HL-60 (cell line): ENCODE data around the gene CD164L2.

Experiments
- DNase-seq, 2 experiments: peaks; one replicate each; pipeline ENCODE4 v3.0.0-alpha.2; 2010 to 2020; ENCODE audit warnings: low read depth in 1 of 2, low spot score in 1 of 2
- H3K27ac ChIP-seq: fragments of 250-450 bp; sonication (Bioruptor Pico); replicated peaks from 2 replicates; pipeline ENCODE4 v1.5.1; 2020; ENCODE audit warnings: mild to moderate bottlenecking, moderate library complexity
- H3K27me3 ChIP-seq: fragments of 250-450 bp; sonication (Bioruptor Pico); 2 replicates; pipeline ENCODE4 v1.5.1; 2021; ENCODE audit warnings: mild to moderate bottlenecking, moderate library complexity; ENCODE audit not compliant: insufficient read depth, poor library complexity, severe bottlenecking
- H3K4me3 ChIP-seq: replicated peaks from 2 replicates; pipeline ENCODE4 v1.5.1; 2011; ENCODE audit warnings: mild to moderate bottlenecking, control low read depth, low read length; ENCODE audit not compliant: insufficient read depth
- GABPA ChIP-seq: IDR thresholded peaks from 2 replicates; pipeline ENCODE4 v1.6.1; 2012; ENCODE audit warnings: low read depth
- POLR2AphosphoS5 ChIP-seq: IDR thresholded peaks from 2 replicates; pipeline ENCODE4 v1.6.1; 2012; ENCODE audit warnings: low read depth
- SPI1 ChIP-seq: IDR thresholded peaks from 2 replicates; pipeline ENCODE4 v1.6.1; 2012; ENCODE audit warnings: low read depth, mild to moderate bottlenecking, borderline replicate concordance
- TF ChIP-seq, protein P1 (sequence below): IDR thresholded peaks from 2 replicates; pipeline ENCODE4 v1.6.1; 2012; ENCODE audit warnings: low read depth; ENCODE audit not compliant: insufficient replicate concordance
- TF ChIP-seq, protein P2 (sequence below): IDR thresholded peaks from one replicate; pipeline ENCODE4 v1.5.1; 2011; ENCODE audit warnings: low read length, control low read depth, inconsistent platforms; ENCODE audit not compliant: insufficient read depth

CD164L2 gene

DNA sequence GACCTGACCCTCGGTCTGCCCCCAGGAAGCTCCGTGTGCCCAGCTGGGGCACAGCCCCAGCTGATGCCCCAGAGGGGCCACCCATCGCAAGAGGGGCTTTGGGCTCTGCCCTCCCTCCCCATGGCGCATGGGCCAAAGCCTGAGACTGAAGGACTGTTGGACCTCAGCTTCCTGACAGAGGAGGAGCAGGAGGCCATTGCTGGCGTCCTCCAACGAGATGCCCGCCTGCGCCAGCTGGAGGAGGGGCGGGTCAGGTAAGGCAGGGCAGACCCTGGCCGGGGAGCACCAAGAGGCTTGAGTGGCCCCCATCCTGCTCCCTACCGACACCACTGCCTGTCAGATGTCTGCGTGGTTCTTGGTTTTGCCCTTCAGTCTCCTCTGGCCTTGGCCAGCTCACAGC is 37.9 kb downstream of the CD164L2 start:
- H3K27ac ChIP-seq: no peak overlapping the region
- no peaks in the 10 kb centered on the region for H3K27me3 ChIP-seq
- DNase-seq: no peak
- H3K4me3 ChIP-seq: no peak overlapping the region
- TF ChIP-seq POLR2AphosphoS5 (no peak), GABPA (no peak), SPI1 (no peak)
- TF ChIP-seq, protein P1, sequence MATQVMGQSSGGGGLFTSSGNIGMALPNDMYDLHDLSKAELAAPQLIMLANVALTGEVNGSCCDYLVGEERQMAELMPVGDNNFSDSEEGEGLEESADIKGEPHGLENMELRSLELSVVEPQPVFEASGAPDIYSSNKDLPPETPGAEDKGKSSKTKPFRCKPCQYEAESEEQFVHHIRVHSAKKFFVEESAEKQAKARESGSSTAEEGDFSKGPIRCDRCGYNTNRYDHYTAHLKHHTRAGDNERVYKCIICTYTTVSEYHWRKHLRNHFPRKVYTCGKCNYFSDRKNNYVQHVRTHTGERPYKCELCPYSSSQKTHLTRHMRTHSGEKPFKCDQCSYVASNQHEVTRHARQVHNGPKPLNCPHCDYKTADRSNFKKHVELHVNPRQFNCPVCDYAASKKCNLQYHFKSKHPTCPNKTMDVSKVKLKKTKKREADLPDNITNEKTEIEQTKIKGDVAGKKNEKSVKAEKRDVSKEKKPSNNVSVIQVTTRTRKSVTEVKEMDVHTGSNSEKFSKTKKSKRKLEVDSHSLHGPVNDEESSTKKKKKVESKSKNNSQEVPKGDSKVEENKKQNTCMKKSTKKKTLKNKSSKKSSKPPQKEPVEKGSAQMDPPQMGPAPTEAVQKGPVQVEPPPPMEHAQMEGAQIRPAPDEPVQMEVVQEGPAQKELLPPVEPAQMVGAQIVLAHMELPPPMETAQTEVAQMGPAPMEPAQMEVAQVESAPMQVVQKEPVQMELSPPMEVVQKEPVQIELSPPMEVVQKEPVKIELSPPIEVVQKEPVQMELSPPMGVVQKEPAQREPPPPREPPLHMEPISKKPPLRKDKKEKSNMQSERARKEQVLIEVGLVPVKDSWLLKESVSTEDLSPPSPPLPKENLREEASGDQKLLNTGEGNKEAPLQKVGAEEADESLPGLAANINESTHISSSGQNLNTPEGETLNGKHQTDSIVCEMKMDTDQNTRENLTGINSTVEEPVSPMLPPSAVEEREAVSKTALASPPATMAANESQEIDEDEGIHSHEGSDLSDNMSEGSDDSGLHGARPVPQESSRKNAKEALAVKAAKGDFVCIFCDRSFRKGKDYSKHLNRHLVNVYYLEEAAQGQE: no peak
- TF ChIP-seq, protein P2, sequence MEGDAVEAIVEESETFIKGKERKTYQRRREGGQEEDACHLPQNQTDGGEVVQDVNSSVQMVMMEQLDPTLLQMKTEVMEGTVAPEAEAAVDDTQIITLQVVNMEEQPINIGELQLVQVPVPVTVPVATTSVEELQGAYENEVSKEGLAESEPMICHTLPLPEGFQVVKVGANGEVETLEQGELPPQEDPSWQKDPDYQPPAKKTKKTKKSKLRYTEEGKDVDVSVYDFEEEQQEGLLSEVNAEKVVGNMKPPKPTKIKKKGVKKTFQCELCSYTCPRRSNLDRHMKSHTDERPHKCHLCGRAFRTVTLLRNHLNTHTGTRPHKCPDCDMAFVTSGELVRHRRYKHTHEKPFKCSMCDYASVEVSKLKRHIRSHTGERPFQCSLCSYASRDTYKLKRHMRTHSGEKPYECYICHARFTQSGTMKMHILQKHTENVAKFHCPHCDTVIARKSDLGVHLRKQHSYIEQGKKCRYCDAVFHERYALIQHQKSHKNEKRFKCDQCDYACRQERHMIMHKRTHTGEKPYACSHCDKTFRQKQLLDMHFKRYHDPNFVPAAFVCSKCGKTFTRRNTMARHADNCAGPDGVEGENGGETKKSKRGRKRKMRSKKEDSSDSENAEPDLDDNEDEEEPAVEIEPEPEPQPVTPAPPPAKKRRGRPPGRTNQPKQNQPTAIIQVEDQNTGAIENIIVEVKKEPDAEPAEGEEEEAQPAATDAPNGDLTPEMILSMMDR: no peak

DNA sequence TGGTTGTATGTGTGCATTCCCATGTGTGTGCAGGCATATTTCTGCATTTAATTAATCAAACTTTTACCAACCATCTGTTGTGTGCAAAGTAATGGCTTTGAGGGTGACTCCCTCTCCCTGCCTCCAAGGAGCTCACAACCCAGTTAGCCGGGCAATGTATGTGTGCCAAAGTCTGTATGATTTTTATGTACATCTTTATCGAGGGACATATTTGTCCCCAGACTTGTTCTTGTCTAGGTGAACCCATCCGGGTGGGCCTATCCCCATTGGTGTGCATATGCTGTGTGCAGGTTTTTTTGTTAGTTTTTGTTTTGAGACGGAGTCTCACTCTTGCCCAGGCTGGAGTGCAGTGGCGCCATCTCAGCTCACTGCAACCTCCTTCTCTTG is 39.5 kb downstream of the CD164L2 start:
- Histone ChIP-seq H3K4me3 (peak overlapping the region; percentile 90), H3K27me3 (no peaks in the 10 kb centered on the region), H3K27ac (peak overlapping the region; percentile 95)
- no peak for DNase-seq
- TF ChIP-seq, protein P1: no peak
- TF ChIP-seq POLR2AphosphoS5: no peak
- TF ChIP-seq, protein P2: no peak
- no peak for TF ChIP-seq GABPA
- no peak for TF ChIP-seq SPI1

DNA sequence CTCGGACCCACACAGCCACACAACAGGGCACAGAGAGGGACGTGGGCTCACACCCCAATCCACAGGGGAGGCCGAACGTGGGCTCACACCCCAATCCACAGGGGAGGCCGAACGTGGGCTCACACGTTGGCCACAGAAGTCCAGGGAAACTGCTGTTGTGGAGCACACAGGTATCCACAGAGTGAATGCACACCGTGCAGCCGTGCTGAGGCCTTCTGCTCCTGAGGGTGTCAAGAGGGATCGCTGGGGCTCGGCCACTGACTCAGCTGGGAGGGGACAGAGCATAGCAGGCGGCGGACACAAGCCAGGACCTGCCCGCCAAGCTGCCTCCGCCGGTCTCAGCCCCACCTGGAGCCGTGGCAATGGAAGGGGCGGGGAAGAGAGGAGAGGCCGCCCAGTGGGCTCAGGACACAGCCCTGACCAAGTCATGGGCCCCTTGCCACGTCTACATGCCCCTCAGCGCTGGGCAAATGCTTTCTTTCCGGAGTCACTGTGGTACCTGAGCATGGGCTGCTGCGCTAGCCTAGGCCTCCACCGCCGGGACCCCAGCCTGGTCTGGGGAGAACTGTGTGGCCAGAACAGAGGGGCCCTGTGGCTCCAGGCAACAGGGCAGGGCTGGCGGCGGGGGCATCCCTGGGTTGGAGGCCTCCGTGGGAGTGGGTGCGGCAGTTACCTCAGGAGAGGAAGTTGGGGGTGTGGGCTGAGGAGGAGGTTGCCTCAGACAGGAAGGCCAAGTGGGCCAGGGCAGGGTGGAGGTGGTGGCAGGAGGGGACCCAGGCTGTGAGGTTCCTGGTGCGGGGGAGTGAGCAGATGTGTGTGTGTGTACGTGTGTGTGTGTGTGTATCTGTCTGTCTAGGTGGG is 40.1 kb downstream of the CD164L2 start:
- peak; percentile 98 to 99 for DNase-seq
- TF ChIP-seq, protein P1: peak; percentile 61
- TF ChIP-seq GABPA (peak; percentile 68; the same call in 1 of the 2 replicates), SPI1 (peak; percentile 95; the same call in 1 of the 2 replicates), POLR2AphosphoS5 (peak; percentile 98)
- TF ChIP-seq, protein P2: no peak
- Histone ChIP-seq H3K27ac (peak overlapping the region; percentile 95), H3K4me3 (peak overlapping the region; percentile 90), H3K27me3 (no peaks in the 10 kb centered on the region)
